Peyer's patch (tissue), 4 donors: Measurements from ENCODE around the gene ALDH18A1. TPM values are rescaled to one million over a fixed set of nuclear protein-coding genes. Genes with fewer than 3 reads are reported as not detected.

ENCODE experiments used
- DNase-seq, 3 donors: peaks; one replicate each; pipeline ENCODE4 v3.0.0-alpha.2; 2017 to 2019
- H3K27ac ChIP-seq, 4 donors: fragments of 200-600 bp; sonication (generic); one replicate each; pipeline ENCODE4 v1.5.1; 2016 to 2019
- H3K27me3 ChIP-seq, 2 donors: fragments of 200-600 bp; sonication (generic); one replicate each; pipeline ENCODE4 v1.5.1; 2019
- H3K36me3 ChIP-seq, 3 donors: fragments of 200-600 bp; sonication (generic); one replicate each; pipeline ENCODE4 v1.5.1; 2016 to 2019
- H3K4me1 ChIP-seq, 4 donors: fragments of 200-600 bp; sonication (generic); one replicate each; pipeline ENCODE4 v1.5.1; 2016 to 2019
- H3K4me3 ChIP-seq, 4 donors: fragments of 200-600 bp; sonication (generic); 1 replicate in 3 of 4; 2 replicates in 1 of 4; pipeline ENCODE4 v1.5.1; 2016 to 2019; ENCODE audit warnings: mild to moderate bottlenecking in 1 of 4
- H3K9me3 ChIP-seq, 4 donors: fragments of 200-600 bp; sonication (generic); one replicate each; pipeline ENCODE4 v1.5.1; 2016 to 2019; ENCODE audit warnings: mild to moderate bottlenecking in 1 of 4
- POLR2A ChIP-seq, 2 donors: fragments of 450-650 bp; IDR thresholded peaks; one replicate each; pipeline ENCODE4 v1.5.1; 2017; ENCODE audit warnings: antibody characterized with exemption in 2 of 2, mild to moderate bottlenecking in 2 of 2, moderate library complexity in 2 of 2
- total RNA-seq, 4 donors: library from RNA; depleted of rRNA; stranded (reverse); fragments of >200 nt; gene quantifications; one replicate each; pipeline ENCODE4 v1.1.0, GENCODE V29; 2016
- TF ChIP-seq, protein P1 (sequence below), 6 experiments: fragments of 450-650 bp in 4 of 6; fragments of 200-600 bp in 2 of 6; sonication (generic) in 1 of 6; IDR thresholded peaks; one replicate each; pipeline ENCODE4 v1.5.1; 2017 to 2019; ENCODE audit warnings: antibody characterized with exemption in 6 of 6, mild to moderate bottlenecking in 3 of 6, moderate library complexity in 1 of 6

ALDH18A1 gene
- total RNA-seq, 4 donors from 2014 or later, result 108 to 319 (median 206) TPM

DNA sequence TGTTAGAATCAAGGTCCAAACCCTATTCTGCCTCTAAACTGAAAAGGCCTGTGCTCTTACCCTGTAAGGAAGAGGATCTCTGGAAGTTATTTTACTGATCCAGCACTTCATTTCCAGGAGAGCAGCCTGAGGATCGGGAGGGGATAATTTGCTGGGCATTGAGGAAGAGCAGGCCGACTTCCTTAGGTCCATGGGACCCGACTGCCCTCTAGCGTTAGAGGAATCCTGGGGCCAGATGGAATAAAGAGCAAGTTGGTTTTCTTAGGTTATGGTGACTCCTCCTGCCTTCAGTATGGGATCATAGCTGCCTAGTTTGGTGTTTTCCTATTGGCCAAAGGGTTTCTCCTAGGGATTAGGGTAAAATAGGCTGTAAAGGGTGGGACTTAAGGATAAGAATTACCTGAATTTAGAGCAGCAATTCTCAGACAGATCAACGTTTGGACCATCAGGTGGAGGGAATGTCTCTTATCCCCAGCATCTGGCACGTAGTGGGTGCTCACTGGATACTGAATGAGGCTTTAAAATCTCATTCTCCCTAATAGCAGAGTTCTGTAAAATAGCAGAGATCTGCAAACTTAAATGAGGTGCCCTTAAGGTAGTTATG, 55.3 kb downstream of the ALDH18A1 start:
- H3K27ac ChIP-seq, result no peak overlapping the region
- H3K36me3 ChIP-seq, result peaks cover 0 to 9% (median 0%) of the 10 kb centered on the region in 3 donors
- H3K4me3 ChIP-seq, result no peak overlapping the region
- H3K4me1 ChIP-seq, result no peaks in the 10 kb centered on the region
- H3K9me3 ChIP-seq, result no peaks in the 10 kb centered on the region
- peak; percentile 47 to 89 (median 66) for DNase-seq
- no peaks in the 10 kb centered on the region for H3K27me3 ChIP-seq
- TF ChIP-seq POLR2A (IDR thresholded peaks at IDR 0.05), result no peak
- TF ChIP-seq, protein P1, sequence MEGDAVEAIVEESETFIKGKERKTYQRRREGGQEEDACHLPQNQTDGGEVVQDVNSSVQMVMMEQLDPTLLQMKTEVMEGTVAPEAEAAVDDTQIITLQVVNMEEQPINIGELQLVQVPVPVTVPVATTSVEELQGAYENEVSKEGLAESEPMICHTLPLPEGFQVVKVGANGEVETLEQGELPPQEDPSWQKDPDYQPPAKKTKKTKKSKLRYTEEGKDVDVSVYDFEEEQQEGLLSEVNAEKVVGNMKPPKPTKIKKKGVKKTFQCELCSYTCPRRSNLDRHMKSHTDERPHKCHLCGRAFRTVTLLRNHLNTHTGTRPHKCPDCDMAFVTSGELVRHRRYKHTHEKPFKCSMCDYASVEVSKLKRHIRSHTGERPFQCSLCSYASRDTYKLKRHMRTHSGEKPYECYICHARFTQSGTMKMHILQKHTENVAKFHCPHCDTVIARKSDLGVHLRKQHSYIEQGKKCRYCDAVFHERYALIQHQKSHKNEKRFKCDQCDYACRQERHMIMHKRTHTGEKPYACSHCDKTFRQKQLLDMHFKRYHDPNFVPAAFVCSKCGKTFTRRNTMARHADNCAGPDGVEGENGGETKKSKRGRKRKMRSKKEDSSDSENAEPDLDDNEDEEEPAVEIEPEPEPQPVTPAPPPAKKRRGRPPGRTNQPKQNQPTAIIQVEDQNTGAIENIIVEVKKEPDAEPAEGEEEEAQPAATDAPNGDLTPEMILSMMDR (IDR thresholded peaks at IDR 0.05), result peak; percentile 48 to 96 (median 88)

GRCh38 chr10:95600158-95600557, 56.4 kb downstream of the ALDH18A1 start:
- TF ChIP-seq POLR2A (IDR thresholded peaks at IDR 0.05), result no peak
- TF ChIP-seq, protein P1 (IDR thresholded peaks at IDR 0.05), result no peak
- no peak overlapping the region for H3K4me3 ChIP-seq
- H3K4me1 ChIP-seq, result no peaks in the 10 kb centered on the region
- H3K9me3 ChIP-seq, result no peaks in the 10 kb centered on the region
- H3K27ac ChIP-seq, result no peak overlapping the region
- H3K27me3 ChIP-seq, result no peaks in the 10 kb centered on the region
- no peaks in the 10 kb centered on the region for H3K36me3 ChIP-seq
- DNase-seq, result no peak

DNA sequence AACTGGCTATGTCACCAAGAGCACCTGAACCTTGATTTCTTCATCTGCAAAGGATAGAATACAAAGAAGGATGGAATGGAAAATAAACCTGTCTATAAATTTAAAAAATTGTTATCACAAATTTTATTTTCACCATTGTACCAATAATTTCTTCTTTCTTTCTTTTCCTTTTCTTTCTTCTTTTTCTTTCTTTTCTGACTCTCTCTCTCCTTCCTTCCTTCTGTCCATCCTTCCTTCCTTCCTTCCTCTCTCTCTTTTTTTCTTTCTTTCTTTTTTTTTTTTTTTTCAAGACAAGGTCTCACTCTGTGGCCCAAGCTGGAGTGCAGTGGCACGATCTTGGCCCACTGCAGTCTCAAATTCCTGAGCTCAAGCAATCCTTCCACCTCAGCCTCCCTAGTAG, 58.7 kb downstream of the ALDH18A1 start:
- no peak overlapping the region for H3K27ac ChIP-seq
- DNase-seq, result no peak
- H3K4me1 ChIP-seq, result no peaks in the 10 kb centered on the region
- H3K27me3 ChIP-seq, result no peaks in the 10 kb centered on the region
- H3K4me3 ChIP-seq, result no peak overlapping the region
- no peaks in the 10 kb centered on the region for H3K9me3 ChIP-seq
- no peaks in the 10 kb centered on the region for H3K36me3 ChIP-seq
- TF ChIP-seq, protein P1 (IDR thresholded peaks at IDR 0.05), result no peak
- TF ChIP-seq POLR2A (IDR thresholded peaks at IDR 0.05), result no peak

DNA sequence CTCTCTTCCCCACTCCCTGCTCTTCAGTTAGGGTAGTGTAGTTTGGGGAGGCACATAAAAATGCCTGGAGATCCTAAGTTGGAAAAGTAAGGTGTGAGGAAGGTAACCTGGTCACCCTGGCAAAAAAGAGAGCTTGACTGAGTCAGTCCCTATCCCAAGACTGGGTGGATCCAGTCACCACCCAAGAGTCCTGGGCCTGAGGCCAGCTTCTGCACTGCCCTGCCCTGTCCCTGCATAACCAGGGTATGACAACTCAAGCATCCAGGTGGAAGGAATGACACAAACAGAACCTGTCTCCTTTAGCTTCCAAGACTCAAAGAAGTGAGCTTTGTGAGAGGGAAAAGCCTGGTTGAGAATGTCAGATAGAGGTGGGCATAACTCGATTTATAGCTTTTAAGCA, 68.5 kb downstream of the ALDH18A1 start:
- Histone ChIP-seq H3K27me3 (no peaks in the 10 kb centered on the region), H3K27ac (no peak overlapping the region), H3K4me3 (no peak overlapping the region), H3K36me3 (no peaks in the 10 kb centered on the region), H3K4me1 (no peaks in the 10 kb centered on the region), H3K9me3 (no peaks in the 10 kb centered on the region)
- TF ChIP-seq POLR2A (IDR thresholded peaks at IDR 0.05), result no peak
- TF ChIP-seq, protein P1 (IDR thresholded peaks at IDR 0.05), result no peak
- DNase-seq, result peak in 1 of 3 donors; percentile 48

GRCh38 chr10:95579835-95580535, 76.5 kb downstream of the ALDH18A1 start:
- no peak for DNase-seq
- no peak overlapping the region for H3K27ac ChIP-seq
- no peaks in the 10 kb centered on the region for H3K9me3 ChIP-seq
- no peak overlapping the region for H3K4me3 ChIP-seq
- H3K27me3 ChIP-seq, result no peaks in the 10 kb centered on the region
- TF ChIP-seq, protein P1 (IDR thresholded peaks at IDR 0.05), result no peak
- no peak for TF ChIP-seq POLR2A (IDR thresholded peaks at IDR 0.05)
- H3K4me1 ChIP-seq, result no peaks in the 10 kb centered on the region
- H3K36me3 ChIP-seq, result no peaks in the 10 kb centered on the region
